HG03045 (cell line): Measurements from ENCODE around the gene GLYATL3.

Source experiments
- ATAC-seq: cut with Tn5 transposase; IDR thresholded peaks from one replicate; pipeline ENCODE4 v1.9.1; 2021; ENCODE audit warnings: mild to moderate bottlenecking, moderate library complexity; ENCODE audit not compliant: unreplicated experiment

Gene GLYATL3

DNA sequence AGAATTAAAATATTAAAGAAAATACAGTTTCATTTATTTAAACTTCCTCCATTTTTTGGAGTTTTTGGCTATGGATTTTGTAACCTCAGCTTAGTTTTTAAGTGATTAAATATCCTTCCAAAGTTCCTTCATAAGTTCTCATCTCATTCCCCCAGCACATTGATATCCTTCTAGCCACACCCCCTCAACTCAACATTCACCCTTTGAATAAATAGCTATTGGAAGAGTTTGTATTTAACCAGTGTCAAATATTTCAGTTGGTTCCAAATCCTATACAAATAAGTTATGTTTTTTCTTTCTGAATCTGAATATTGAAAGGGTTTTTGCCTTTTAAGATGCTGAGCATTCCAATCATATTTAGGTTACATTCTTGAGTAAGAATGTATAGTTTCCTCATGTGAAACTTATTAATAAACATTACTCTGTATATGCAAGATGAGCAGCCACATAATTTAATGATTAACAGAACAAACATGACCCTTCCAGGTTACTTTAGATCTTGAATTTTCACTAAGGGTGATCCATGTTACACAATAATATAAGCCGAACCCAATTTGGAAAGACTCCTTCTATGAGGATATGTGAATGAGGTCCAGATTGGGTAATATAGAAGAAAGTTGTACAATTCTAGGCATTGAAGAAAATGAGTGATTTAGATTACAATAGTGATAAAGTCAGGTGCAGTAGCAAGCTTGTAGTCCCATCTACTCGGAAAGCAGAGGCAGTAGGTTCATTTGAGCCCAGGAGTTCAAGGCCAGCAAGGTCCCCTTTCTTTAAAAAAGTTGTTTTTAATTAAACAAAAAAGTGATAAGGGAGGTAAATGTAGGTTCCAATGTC, 13.6 kb downstream of the GLYATL3 start:
- ATAC-seq, result no peak

DNA sequence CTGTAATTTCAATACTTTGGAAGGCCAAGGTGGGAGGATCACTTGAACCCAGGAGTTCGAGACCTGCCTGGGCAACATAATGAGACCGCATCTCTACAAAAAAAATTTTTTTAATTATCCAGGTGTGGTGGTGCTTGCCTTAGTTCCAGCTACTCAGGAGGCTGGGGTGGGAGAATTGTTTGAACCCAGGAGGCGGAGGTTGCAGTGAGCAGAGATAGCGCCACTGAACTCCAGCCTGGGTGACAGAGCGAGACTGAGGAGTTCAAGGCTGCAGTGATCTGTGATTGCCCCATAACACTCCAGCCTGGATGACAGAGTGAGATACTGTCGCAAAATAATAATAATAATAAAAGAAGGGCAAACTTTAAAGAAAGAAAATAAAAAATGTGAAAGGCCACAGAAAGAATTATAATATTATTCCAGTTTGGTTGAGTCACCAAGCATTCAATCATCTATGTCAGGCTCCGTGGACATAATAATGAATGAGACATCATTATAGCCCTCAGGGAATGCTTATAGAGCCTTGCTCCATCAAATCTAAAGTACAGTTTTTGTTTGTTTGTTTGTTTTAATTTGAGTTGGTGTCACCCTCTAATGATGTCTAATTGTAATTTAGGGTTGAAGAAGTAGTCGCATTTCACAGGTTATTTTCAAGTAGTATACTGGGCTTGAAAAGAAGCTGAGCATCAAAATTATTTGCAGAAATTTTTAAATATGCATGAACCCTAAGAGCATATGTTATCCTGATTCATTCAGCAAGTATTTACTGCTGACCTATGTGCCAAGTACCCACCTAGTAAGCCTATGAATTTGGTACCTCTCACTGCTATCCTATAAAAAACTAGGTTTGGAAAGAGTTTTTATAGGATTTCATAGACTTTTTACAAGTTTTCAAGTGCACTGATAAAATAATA, 15.1 kb downstream of the GLYATL3 start:
- no peak for ATAC-seq

- ATAC-seq, result no peak
Observed at GRCh38 chr6:49515485-49516146, 15.9 kb downstream of the GLYATL3 start.

DNA sequence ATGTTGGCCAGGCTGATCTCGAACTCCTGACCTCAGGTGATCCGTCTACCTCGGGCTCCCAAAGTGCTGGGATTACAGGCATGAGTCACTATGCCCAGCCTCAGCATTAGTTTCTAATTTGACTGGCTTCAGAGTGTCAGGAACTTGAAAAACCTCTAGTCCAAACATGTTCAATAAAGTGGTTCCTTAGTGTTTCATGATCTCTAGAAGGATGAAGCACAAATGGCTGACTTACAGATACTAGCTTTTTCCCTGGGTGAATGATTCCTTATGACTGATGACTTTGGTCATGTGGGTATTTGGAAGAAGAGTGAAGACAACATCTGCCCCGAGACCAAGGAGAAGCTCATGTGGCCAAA, 16.4 kb downstream of the GLYATL3 start:
- no peak for ATAC-seq

DNA sequence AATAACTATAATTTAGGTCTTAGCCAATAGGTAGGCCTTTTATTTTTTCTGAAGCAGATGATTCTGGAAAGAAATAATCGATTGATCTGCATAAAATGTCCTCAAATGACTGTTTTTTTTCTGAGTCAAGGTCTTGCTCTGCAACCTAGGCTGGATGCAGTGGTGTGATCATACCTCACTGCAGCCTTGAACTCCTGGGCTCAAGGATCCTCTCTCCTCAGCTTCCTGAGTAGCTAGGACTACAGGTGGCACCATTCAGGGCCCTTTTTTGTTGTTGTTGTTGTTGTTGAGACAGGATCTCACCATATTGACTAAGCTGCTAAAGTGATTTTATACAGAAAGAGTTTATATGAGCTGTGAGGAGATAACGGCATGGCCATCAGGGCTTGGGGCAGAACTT, 18.2 kb downstream of the GLYATL3 start:
- ATAC-seq, result no peak

DNA sequence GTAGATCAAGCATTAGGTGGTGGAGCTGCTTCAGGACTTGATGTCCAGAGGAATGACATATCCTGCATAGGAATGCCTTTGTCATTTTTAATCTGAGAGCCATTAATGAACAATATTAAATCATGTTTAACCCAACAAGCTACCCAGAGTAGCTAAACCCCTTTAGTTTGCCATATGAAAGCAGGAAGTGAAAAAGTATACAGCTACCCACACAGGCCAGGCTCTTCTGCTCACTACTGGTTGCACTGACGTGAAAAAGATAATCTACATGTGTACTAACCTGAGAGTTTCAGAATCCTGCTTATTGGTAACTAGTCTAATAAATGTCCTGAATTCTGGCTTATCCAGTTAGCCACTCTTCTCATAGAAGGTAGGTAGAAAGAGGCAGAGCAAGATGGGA, 19.9 kb downstream of the GLYATL3 start:
- ATAC-seq, result peak; percentile 67

DNA sequence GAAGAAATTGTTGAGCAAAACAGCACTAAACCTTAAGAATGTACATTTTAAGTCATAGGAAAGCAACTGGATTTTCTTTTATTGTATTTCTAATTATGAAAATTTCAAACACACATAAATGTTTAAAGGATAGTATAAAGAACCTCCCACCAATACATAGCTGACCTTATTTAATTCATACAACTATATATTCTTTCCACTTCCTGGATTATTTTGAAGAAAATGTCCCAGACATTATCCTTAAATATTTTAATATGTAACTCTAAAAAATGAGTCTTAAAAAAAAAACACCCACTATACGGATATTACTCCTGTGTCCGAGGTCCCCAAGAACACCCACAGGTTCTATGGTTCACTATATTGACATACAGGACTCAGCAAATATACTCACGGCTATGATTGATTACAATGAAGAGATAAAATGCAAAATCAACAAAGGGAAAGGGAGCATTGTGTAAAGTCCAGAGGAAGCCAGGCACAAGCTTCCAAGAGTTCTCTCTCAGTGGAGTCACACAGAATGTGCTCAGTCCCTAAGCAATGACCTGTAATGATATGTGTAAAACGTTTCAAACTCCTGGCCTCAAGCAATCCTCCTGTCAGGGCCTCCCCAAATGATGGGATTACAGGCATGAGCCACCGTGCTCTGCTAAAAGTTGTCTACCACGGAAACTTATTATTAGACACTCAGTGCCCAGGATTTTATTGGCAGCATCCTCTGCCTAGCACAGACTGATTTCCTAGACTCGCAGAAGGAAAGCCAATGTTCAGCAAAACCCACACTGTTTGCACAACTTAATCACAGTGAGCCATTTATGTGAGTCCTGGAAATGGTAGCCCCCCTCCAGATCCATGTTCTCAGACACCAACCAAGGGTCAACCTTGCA, 23.2 kb downstream of the GLYATL3 start:
- ATAC-seq, result no peak

GRCh38 chr6:49523901-49524300, 24.2 kb downstream of the GLYATL3 start:
- ATAC-seq, result no peak

DNA sequence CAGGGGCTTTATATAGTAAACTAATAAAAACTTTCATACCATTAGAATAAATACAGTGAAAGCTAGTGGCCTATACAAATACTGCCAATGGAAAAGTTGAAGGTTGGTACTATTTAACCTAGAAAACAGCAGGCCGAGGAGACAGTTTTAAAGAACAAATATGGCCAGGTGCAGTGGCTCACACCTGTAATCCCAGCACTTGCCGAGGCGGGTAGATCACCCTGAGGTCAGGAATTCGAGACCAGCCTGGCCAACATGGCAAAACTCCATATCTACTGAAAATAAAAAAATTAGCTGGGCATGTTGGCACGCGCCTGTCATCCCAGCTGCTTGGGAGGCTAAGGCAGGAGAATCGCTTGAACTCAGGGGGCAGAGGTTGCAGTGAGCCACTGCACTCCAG, 24.8 kb downstream of the GLYATL3 start:
- ATAC-seq, result no peak

GRCh38 chr6:49526598-49526997, 26.9 kb downstream of the GLYATL3 start:
- no peak for ATAC-seq

DNA sequence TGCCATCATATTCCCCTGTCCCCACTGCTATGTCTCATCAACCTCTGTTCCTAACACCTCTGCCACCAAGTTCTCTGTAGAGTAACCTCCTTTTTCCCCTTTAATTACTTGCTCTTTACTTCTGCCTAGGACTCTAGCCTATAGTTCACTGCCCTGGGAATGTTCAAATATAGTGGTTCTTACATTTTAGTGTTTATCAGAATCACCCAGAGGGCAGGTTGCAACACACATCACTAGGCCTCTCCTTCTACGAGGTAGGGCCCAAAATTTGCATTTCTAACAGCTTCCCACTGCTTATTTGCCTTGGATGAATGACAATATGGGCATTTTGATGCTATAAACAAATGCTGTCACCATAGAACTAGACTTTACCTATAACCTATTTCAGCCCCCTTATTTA, 27.6 kb downstream of the GLYATL3 start:
- ATAC-seq, result no peak

- no peak for ATAC-seq
Observed at GRCh38 chr6:49528571-49528970, 28.8 kb downstream of the GLYATL3 start.

GRCh38 chr6:49530141-49530776, 30.5 kb downstream of the GLYATL3 start:
- no peak for ATAC-seq

DNA sequence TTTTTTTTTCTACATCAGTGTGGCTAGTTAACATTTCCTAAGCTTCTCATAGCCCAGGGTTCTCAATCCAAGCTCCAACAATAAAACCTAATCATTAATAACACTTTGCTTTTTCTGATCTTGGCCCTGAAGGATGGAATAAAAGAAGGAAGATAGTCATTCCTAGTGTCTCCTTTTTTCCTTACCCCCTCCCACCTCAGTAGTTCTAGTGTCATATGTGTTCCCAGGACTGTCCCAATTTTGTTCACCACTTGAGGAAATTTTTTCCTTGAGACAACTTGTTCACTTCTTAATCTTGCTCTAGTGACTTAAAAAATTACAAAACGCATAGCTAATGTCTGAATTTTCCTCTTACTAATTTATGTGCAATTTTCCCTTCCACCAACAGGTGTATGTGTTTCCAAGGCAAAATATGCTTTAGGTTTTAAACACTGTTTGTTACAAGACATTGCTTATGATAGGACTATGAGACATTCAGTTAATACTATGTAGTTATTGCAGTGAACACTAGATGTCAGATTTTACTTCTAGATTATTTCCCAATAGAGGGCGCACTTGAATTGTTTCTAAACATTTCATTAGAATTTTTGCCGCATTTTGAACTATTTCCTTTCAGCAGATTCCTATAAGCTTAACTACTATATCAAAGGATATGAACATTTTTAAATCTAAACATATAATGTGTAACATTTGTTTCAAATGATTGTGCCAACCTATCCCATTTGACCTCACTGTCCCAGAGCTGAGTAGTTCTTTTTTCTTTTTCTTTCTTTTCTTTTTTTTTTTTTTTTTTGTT, 32.2 kb downstream of the GLYATL3 start:
- peak; percentile 86 for ATAC-seq

DNA sequence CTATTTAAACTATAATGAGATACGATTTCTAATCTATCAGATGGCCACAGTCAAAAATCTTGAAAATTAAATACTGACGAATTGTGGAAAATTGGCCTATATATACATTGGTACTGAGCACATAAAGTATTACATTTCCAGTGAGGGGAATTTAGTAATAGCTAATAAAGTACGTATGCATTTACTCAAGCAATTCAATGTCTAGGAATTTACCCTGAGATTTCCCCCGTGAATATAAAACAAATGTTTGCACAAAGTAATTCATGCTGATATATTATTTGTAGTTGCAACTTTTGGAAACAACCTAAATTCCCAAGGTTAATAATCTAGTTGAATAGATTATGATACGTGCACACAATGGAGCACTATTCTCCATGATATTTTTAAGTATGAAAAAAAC, 36.1 kb downstream of the GLYATL3 start:
- no peak for ATAC-seq

- ATAC-seq, result no peak
Observed at GRCh38 chr6:49539102-49539501, 39.4 kb downstream of the GLYATL3 start.

DNA sequence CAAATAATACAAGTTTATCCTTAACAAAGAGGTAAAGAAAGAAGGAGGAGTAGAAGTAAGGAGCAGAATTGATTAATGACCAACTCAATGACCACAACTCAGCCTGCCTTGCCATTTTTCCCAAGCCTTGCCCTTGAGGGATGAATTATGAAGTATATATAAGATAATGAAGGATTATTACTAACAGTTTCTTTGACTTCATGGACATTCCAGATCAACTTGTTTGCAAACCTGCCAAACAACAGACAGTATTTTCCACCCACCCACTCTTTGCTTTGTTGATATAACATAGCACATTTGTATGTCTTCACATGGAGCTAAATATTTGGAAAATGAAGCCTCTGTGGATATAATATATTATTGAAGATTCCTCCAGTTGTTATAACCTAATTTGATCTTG, 40.9 kb downstream of the GLYATL3 start:
- ATAC-seq, result no peak

DNA sequence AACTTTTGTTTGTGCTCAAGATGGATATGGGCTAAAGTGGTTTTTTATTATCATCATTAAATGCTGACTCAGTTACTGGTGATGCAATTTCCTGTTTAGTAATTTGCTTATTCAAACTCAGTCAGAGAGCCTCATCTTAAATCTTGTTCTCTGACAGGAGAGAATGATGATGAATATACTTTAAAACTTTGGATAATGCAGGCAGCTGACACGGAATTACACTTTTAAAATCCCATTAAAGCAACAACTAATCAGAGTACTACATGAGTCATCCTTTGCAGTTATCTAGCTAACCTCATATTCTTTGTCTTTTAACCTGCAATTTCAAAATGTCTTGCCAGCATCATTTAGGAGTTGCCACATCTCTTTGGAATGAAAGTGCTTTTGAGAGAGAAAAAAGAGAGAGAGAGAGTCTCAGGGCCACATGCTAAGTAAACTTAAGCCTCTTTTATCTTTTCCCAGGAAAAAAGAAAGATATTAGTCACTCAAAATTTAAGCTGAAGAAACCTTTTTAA, 41.5 kb downstream of the GLYATL3 start:
- no peak for ATAC-seq

- no peak for ATAC-seq
Observed at GRCh38 chr6:49541936-49542335, 42.2 kb downstream of the GLYATL3 start.
